GM19043 (cell line): ENCODE results near the gene OR4F17.
"Not testable (repeated sequence)": the region's sequence is repeated elsewhere in the genome, so short reads cannot be mapped to it uniquely, and the experiment has no call there.

Experiments used
- ATAC-seq: cut with Tn5 transposase; IDR thresholded peaks from one replicate; pipeline ENCODE4 v1.9.1; 2021; ENCODE audit warnings: low read depth; ENCODE audit not compliant: unreplicated experiment

OR4F17 gene

GRCh38 chr19:106804-107203, at the start of gene OR4F17:
TSS of gene OR4F17 (plus strand) at chr19:107104. CDS start at chr19:110679, 3,575 bp downstream.
- ATAC-seq: not testable (repeated sequence)

- ATAC-seq: not testable (repeated sequence)
These were observed 36.1 kb upstream of the OR4F17 start for GRCh38 chr19:70793-71192.

- ATAC-seq: not testable (repeated sequence)
These were observed 24.0 kb upstream of the OR4F17 start for GRCh38 chr19:82864-83263.

GRCh38 chr19:83626-84025, 23.3 kb upstream of the OR4F17 start:
- ATAC-seq: not testable (repeated sequence)

- not testable (repeated sequence) for ATAC-seq
These were observed 16.2 kb upstream of the OR4F17 start for GRCh38 chr19:90678-91077.

GRCh38 chr19:94794-95193, 12.1 kb upstream of the OR4F17 start:
- not testable (repeated sequence) for ATAC-seq

- ATAC-seq: not testable (repeated sequence)
These were observed 9.3 kb upstream of the OR4F17 start for GRCh38 chr19:97647-98046.

GRCh38 chr19:120443-121140, 13.7 kb downstream of the OR4F17 start:
- not testable (repeated sequence) for ATAC-seq
